Breast epithelium (tissue), 4 donors: Measurements from ENCODE around the gene LRRC15. TPM values are rescaled to one million over a fixed set of nuclear protein-coding genes. Genes with fewer than 3 reads are reported as not detected.

ENCODE experiments used
- DNase-seq, 2 donors: peaks; one replicate each; pipeline ENCODE4 v3.0.0-alpha.2; 2019; ENCODE audit warnings: low spot score in 2 of 2
- H3K27ac ChIP-seq, 2 donors: fragments of 200-600 bp; sonication (generic) in 1 of 2; one replicate each; pipeline ENCODE4 v1.5.1; 2016 to 2019; ENCODE audit warnings: mild to moderate bottlenecking in 1 of 2
- H3K27me3 ChIP-seq, 2 donors: fragments of 200-600 bp; sonication (generic) in 1 of 2; one replicate each; pipeline versions ENCODE4 v1.5.1 to v1.6.0; 2017 to 2019; ENCODE audit warnings: control low read depth in 1 of 2, mild to moderate bottlenecking in 1 of 2
- H3K36me3 ChIP-seq: fragments of 200-600 bp; one replicate; pipeline ENCODE4 v1.5.1; 2019
- H3K4me1 ChIP-seq, 2 donors: fragments of 200-600 bp; sonication (generic); one replicate each; pipeline ENCODE4 v1.5.1; 2016 to 2019; ENCODE audit warnings: control low read depth in 1 of 2
- H3K4me3 ChIP-seq, 3 donors: fragments of 200-600 bp; sonication (generic); 1 replicate in 2 of 3; 2 replicates in 1 of 3; pipeline ENCODE4 v1.5.1; 2016 to 2019; ENCODE audit warnings: mild to moderate bottlenecking in 3 of 3, moderate library complexity in 2 of 3
- H3K9me3 ChIP-seq, 2 donors: fragments of 200-600 bp; sonication (generic) in 1 of 2; one replicate each; pipeline ENCODE4 v1.5.1; 2016 to 2019; ENCODE audit warnings: control low read depth in 1 of 2
- CTCF ChIP-seq, 3 donors: fragments of 450-650 bp; IDR thresholded peaks; one replicate each; pipeline ENCODE4 v1.5.1; 2016 to 2017; ENCODE audit warnings: antibody characterized with exemption in 3 of 3, mild to moderate bottlenecking in 3 of 3, moderate library complexity in 3 of 3
- POLR2A ChIP-seq: fragments of 450-650 bp; IDR thresholded peaks from one replicate; pipeline ENCODE4 v1.6.1; 2016; ENCODE audit warnings: antibody characterized with exemption, mild to moderate bottlenecking, moderate library complexity
- POLR2AphosphoS5 ChIP-seq, 3 donors: sonication (generic); formaldehyde crosslinking; IDR thresholded peaks; one replicate each; pipeline ENCODE4 v1.6.1; 2017; ENCODE audit warnings: antibody characterized with exemption in 3 of 3
- intact Hi-C: fragments of 100-400 bp; cut with DNase I; formaldehyde crosslinking; loops from one replicate; pipeline ENCODE4 v1.15.1; 2023; ENCODE audit warnings: low total_unique reads
- total RNA-seq, 3 donors: library from RNA; depleted of rRNA; stranded (reverse); fragments of >200 nt; gene quantifications; one replicate each; pipeline ENCODE4 v1.1.0, GENCODE V29; 2016

Gene LRRC15
- total RNA-seq, 3 donors from 2014 or later = 0.15 to 0.48 (median 0.33) TPM

GRCh38 chr3:194354315-194354714 is 15.2 kb downstream of the LRRC15 start:
- intact Hi-C loops = no loop called here
- TF ChIP-seq POLR2AphosphoS5 (IDR thresholded peaks at IDR 0.05) (no peak), POLR2A (no peak), CTCF (IDR thresholded peaks at IDR 0.05) (no peak)
- H3K4me3 ChIP-seq = no peak overlapping the region

DNA sequence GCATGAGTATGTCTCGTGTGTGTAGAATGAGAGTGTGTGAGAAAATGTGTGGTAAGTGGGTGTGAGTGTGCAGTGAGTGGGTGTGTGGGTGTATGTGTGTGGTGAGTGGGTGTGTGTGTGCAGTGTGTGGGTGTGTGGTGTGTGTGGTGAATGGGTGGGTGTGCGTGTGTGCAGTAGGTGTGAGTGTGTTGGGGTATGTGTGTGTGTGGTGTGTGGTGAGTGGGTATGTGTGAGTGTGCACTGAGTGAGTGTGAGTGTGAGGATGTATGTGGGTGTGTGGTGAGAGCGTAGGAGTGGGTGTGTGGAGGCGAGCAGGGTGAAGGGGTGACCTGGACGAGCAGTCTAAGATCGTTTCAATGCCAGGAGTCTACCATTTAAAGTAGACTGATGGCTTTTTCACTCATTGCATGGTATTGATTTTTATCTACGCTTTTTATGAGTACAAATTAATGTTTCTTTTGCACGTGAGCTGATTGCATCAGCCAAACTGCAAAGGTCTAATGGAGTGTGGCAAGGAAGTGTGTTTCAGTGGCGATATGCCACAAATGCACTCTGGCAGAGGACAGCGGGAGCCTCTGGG is 16.8 kb downstream of the LRRC15 start:
- no peak overlapping the region for H3K27ac ChIP-seq
- no peaks in the 10 kb centered on the region for H3K36me3 ChIP-seq
- no peaks in the 10 kb centered on the region for H3K4me1 ChIP-seq
- no peak for DNase-seq
- H3K27me3 ChIP-seq = no peaks in the 10 kb centered on the region
- H3K4me3 ChIP-seq = no peak overlapping the region
- H3K9me3 ChIP-seq = no peaks in the 10 kb centered on the region
- intact Hi-C loops = no loop called here
- no peak for TF ChIP-seq CTCF (IDR thresholded peaks at IDR 0.05)
- TF ChIP-seq POLR2A = no peak
- TF ChIP-seq POLR2AphosphoS5 (IDR thresholded peaks at IDR 0.05) = no peak

More at GRCh38 chr3:194354315-194354714, 15.2 kb downstream of the LRRC15 start:
- H3K9me3 ChIP-seq = no peaks in the 10 kb centered on the region
- H3K27me3 ChIP-seq = no peaks in the 10 kb centered on the region
- no peaks in the 10 kb centered on the region for H3K36me3 ChIP-seq
- no peak for DNase-seq
- H3K27ac ChIP-seq = no peak overlapping the region
- H3K4me1 ChIP-seq = no peaks in the 10 kb centered on the region

- intact Hi-C loops = no loop called here
- no peak overlapping the region for H3K27ac ChIP-seq
- H3K4me3 ChIP-seq = no peak overlapping the region
- no peaks in the 10 kb centered on the region for H3K36me3 ChIP-seq
- TF ChIP-seq POLR2AphosphoS5 (IDR thresholded peaks at IDR 0.05) = no peak
- no peak for TF ChIP-seq POLR2A
- no peak for TF ChIP-seq CTCF (IDR thresholded peaks at IDR 0.05)
- H3K4me1 ChIP-seq = no peaks in the 10 kb centered on the region
- H3K9me3 ChIP-seq = no peaks in the 10 kb centered on the region
- H3K27me3 ChIP-seq = no peaks in the 10 kb centered on the region
- DNase-seq = no peak
Measured at GRCh38 chr3:194351952-194352536, 17.5 kb downstream of the LRRC15 start.

DNA sequence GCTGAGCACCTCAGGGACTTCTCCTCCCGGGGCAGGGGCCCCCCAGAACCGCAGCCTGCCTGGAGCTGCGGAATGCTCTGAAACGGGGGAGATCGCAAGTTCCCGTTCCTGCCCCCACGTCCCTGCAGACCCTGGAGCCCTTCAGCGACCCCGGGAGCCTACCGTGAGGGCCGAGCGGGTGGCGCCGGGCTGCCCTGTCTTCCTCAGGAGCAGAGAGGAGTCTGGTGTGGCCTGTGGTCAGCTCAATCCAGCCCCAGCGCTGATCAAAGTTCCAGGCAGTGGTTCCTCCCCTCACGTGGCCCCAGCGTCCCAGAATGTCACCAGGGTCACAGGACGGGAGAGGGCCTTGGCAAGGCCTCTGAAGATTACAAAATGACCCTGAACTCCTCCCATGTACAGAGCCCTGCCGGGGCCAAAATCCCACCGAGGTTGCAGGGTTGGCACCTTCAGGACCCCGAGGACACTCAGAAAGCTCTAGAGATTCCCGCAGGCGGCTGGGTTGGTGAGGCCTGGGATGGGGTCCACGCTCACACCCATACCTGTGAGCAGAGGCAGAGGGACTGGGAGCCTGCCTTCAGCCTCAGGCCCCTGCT is 18.4 kb downstream of the LRRC15 start, which contains the start of gene CPN2:
TSS of gene CPN2 (minus strand) at position 249 of the 593 bp plus-strand sequence. CDS start 8,626 bp downstream, outside the sequence.
- Histone ChIP-seq H3K4me3 (no peak within 1 kb of the TSS), H3K36me3 (no peaks in the 10 kb centered on the region), H3K4me1 (no peaks in the 10 kb centered on the region), H3K27ac (no peak within 1 kb of the TSS), H3K9me3 (no peaks in the 10 kb centered on the region), H3K27me3 (no peaks in the 10 kb centered on the region)
- TF ChIP-seq CTCF (IDR thresholded peaks at IDR 0.05) (no peak), POLR2A (no peak), POLR2AphosphoS5 (IDR thresholded peaks at IDR 0.05) (no peak)
- intact Hi-C loops = no loop called here
- no peak for DNase-seq

- no peaks in the 10 kb centered on the region for H3K27me3 ChIP-seq
- H3K4me1 ChIP-seq = no peaks in the 10 kb centered on the region
- intact Hi-C loops = no loop called here
Measured at GRCh38 chr3:194350726-194351071, 18.8 kb downstream of the LRRC15 start.

More at GRCh38 chr3:194350726-194351071, 18.8 kb downstream of the LRRC15 start:
- H3K9me3 ChIP-seq = no peaks in the 10 kb centered on the region
- no peak overlapping the region for H3K4me3 ChIP-seq
- H3K27ac ChIP-seq = no peak overlapping the region
- no peak for DNase-seq
- TF ChIP-seq POLR2A = no peak
- no peak for TF ChIP-seq POLR2AphosphoS5 (IDR thresholded peaks at IDR 0.05)
- TF ChIP-seq CTCF (IDR thresholded peaks at IDR 0.05) = no peak
- H3K36me3 ChIP-seq = no peaks in the 10 kb centered on the region
